Measurements from ENCODE around the gene PHKA2.
"Not testable (repeated sequence)": the region's sequence is repeated elsewhere in the genome, so short reads cannot be mapped to it uniquely, and the experiment has no call there.

The PHKA2 gene

DNA sequence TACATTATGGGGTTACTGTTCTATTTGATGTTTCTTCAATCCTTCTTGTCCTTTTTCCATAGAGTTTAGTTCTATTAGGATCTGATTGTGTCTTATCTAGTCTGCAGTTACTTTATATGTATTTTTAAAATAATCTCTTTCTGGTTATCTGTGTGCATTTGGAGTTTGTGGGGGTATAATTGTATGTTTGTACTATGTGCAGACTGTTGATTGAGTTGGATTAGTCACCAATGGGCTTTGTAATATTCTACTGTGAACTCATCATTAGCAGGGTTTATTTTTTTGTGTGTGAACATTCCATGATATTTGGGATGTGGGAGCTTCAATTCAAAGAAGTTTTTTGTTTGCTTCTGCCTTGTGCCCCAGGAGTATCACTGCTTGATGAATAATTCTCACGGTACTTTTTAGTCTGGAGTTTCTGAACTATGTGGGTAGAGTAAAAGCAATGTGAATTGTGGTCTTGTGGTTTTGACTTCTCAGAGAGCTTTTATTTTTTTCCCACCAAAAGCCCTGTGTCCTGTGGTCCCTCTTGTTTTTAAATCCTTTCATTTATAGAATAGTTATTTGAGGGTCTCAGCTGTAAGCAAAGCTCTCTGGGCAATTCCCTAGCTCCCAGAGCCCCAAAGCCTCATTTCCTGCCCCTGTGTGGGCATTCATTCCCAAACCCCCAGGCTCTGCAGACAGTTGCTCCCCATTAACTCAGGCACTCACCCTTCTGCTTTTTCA lies 127.8 kb downstream of the PHKA2 start:
- DNase-seq: no peak

DNA sequence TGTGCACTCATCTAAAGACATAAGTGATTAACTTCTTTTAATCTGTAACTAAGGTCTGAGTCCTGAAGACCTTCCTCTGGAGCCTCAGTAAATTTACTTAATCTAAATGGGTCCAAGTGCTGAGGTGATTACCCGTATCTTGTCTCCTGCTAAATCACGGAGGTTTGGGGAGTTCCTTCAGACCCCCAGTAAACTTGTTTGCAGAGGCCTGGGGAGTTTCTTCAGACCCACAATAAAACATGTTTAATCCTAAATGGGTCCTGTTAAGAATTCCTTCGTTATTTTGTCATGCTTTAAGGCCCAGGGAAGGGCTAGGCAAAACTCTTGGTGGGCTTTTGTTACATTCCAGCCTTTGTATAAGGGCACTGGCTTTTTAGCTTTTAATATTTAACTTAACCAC lies 136.0 kb downstream of the PHKA2 start:
- not testable (repeated sequence) for DNase-seq

Data from amniotic stem cell (primary cell).